NCI-H1092 (cell line): ENCODE results near the gene CADPS2.
"Not testable (repeated sequence)": the region's sequence is repeated elsewhere in the genome, so short reads cannot be mapped to it uniquely, and the experiment has no call there.

ENCODE experiments used
- DNase-seq: peaks from one replicate; lab custom pipeline; 2025; lab: John Stamatoyannopoulos, UW

Gene CADPS2

DNA sequence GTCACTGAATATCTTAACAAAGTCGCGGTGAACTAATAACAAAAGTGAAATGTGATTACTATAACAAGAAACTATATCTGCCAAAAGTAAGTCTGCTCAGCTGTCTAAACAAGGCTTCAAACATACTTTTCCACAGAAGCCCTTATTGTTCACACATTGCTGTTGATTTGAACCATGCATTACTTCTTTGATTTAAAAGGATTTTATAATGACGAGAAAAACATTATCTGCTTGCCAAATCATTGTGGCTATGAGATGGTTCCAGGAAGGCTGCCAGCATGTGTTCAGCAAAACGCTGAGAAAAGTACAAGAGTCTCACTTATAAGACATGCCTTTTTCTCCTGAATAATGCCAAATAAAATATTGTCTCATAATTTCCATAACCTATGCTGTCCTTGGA is 211.8 kb downstream of the CADPS2 start:
- DNase-seq: no peak

DNA sequence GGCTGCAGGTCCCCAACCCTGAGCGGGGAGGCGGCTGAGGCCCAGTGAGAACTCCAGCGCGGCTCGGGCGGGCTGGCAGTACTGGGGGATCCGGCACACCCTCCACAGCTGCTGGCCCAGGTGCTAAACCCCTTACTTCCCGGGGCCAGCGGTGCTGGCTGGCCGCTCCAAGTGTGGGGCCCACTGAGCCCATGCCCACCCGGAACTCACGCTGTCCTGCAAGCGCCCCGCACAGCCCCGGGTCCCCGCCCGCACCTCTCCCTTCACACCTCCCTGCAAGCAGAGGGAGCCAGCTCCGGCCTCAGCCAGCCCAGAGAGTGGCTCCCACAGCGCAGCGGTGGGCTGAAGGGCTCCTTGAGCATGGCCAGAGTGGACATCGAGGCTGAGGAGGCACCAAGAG is 212.3 kb downstream of the CADPS2 start:
- DNase-seq: no peak

DNA sequence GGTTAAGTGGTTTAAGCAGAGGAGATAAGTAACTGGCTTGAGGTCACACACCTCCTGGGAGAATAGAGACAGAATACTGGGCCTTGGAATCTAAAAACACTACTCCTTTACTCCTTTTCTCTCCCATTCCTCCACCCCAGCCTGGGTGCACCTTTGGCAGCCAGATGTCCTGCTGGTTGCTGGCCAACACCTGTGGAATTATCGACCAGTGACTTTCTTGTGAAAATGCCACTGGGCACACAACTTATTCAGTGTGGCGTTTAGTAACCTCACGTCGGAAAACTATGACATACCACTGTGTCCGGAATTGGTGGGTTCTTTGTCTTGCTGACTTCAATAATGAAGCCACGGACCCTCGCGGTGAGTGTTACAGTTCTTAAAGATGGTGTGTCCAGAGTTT is 213.7 kb downstream of the CADPS2 start:
- DNase-seq: no peak

DNA sequence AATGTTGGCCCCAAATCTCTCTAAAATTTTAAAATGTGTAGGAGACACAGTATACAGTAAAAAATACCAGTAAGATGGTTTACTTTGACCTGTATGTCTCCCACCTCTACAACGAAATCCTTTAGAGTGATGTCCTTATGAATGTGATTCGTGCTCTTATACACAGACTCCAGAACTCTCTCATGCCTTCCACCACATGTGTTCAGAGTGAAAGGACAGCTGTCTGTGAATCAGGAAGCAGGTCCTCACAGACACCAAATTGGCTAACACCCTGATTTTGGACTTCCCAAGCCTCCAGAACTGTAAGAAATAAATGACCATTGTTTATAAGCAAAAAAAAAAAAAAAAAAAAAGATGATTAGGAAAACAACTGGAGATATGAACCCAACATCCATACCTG is 222.5 kb downstream of the CADPS2 start:
- no peak for DNase-seq

DNA sequence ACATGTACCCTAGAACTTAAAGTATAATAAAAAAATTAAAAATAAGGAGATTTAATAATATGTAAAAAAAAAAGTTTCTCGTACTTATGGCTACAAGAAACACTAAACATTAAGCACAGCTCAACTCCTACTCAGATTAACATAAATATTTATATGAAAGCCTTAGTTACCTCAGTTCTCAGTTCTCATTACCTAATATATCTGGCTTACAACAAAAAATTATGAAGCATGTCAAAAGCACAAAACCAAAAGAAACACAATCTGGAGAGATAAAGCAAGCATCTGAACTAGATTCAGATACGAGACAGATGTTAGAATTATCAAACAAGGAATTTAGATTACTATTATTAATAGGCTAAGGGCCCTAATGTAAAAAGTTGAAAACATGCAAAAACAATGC is 227.4 kb downstream of the CADPS2 start:
- no peak for DNase-seq

DNA sequence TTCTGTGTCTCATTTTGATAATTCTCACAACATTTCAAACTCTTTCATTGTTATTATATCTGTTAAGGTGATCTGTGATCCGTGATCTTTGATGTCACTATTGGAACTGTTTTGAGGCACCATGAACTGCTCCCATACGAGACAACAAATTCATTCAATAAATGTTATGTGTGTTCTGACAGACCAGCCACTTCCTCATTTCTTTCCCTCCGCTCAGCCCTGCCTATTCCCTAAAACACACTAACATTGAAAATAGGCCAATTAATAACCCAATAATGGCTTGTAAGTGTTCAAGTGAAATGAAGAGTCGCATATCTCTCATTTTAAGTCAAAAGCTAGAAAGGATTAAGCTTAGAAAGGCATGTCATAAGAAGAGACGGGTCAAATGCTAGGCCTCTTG is 232.6 kb downstream of the CADPS2 start:
- DNase-seq: no peak

DNA sequence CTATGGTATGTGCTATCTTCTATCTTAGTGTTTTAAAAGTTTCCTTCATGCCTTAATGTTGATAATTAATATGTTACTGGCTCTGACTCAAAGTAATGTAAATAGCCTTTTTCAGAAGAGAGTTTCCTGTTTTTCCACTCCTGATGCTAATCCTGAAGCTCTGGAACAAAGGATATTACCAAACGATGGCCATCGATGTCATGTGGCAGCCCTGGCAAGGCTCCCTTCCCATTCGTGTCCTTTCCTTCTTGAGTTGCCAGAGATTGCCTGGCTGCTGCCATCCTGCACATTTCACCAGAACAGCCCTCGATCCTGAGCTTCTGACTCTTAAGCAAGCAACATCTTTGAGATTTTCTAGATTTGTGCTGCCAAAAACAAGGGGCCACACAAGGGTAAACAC is 233.4 kb downstream of the CADPS2 start:
- DNase-seq: no peak

DNA sequence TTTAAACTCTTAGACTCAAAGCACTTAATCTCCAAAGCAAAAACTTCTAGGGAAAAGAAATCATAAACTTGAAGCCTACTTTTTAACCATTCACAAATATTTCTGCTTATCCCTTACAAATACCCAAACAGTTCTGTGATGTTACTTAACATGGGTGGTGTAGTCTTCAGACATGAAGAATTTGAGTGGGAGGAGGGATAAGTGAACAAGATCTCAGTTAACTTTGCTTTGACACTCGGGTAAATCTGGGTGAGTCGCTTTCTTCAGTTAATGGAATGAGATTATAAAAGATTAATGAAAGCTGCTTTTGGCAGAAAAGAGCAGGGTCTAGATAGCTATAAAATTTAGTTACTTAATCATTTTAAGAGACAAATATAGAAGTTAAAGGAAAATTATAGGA is 234.8 kb downstream of the CADPS2 start:
- no peak for DNase-seq

DNA sequence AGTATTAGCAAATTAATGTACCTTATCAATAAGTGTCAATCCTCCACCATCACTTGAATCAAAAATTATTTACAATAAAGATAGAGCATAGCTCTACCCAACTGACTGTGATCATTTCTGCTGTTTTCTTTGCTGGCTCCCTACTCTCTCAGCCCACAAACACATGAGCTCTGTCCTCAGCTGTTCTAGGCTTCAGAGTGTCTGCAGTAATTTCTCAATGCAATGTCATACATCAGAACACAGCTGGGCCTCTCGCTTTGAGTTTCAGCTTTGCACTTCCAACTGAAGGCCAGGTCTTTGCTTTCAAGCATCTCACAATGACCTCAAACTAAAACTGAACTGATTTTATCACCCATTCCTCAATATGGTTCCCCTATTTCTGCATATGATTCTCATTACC is 243.0 kb downstream of the CADPS2 start:
- no peak for DNase-seq

DNA sequence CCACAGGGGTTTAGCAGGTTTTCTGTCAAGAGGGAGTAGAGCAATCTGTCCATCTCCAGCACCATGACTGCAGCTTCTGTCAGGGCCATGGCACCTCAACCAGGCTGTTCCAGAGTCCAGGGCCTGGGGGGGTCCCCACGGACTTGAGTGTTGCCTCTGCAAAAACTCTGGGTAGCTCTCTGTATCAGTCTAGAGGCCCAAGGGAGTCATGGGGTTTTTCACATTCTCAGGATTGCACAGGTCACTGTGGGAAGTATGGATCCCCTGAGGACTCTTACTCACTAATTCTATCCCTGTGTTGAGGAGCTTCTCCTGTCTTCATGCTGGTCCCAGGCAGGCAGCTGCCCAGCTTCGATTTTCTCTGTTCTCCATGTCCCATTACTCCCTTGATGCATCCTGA is 247.8 kb downstream of the CADPS2 start:
- DNase-seq: no peak

DNA sequence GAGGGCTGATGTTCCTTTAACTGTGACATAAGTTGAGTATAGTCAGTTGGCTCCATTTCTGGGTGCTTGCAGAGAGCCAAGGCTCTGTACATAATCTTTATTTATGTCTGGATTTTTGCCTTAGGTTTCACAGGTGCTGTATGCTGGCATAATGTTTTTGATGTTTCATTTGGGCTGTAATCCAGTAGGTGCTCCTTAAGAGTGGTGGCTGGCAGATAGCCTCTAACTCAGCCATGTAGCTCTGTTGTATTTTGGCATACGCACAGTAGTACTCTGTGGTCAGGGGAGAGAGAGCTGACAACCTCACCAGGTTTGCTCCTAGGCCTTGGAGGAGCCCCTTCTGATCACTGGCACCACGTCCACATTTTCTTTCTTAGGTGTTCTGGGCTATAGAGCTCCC is 248.5 kb downstream of the CADPS2 start:
- DNase-seq: no peak

DNA sequence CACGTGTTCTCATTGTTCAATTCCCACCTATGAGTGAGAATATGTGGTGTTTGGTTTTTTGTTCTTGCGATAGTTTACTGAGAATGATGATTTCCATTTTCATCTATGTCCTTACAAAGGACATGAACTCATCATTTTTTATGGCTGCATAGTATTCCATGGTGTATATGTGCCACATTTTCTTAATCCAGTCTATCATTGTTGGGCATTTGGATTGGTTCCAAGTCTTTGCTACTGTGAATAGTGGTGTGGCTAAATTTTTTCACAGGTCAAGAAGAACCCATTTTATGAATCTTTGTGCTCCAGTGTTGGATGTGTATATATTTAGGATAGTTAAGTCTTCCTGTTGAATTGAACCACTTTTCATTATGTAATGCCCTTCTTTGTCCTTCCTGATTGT is 250.8 kb downstream of the CADPS2 start:
- not testable (repeated sequence) for DNase-seq

DNA sequence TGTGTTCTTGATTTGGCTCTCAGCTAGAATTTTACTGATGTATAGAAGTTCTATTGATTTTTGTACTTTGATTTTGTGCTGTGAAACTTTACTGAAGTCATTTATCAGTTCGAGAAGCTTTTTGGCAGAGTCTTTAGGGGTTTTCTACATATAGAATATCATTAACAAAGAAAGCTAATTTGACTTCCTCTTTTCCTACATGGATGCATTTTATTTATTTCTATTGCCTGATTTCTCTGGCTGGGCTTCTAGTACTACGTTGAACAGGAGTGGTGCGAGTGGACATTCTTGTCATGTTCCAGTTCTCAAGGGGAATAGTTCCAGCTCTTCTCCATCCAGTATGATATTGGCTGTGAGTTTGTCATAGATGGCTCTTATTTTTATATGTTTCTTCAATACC is 252.8 kb downstream of the CADPS2 start:
- DNase-seq: no peak

DNA sequence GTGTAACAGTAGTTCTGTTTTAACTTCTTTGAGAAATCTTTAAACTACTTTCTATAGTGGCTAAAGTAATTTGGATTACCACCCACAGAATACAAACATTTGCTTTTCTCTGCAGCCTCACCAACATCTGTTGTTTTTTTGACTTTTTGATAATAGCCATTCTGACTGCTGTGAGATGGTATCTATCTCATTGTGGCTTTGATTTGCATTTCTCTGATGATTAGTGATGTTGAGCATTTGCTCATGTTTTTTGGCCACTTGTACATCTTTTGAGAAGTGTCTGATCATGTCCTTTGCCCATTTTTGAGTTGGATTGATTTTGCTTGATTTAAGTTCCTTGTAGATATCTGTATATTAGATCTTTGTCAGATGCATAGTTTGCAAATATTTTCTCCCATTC is 254.0 kb downstream of the CADPS2 start:
- DNase-seq: no peak

DNA sequence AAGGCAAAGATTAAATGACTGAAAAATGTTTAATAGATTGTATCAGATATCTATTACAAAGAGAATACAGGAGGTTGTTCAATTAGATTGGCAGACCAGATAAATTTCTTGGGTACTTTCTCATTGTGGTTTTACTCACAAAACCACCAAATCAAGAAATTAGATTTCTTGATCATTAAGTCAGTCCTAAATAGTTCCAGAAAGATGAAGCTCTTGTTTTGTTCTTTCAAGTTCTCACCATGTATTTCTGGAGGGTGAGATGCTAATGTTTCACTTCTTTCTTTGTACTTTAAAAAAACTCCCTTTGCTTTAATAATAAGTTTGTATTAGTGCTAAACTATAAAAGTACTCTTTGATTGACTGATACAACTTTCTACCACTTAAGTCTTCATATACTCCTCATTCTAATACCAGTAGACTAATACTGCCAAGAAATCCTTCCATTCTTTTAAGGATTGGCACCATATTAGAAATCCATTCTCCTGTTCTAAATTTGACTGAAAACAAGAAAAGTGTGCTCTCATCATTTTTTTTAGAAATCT is 256.8 kb downstream of the CADPS2 start:
- no peak for DNase-seq

DNA sequence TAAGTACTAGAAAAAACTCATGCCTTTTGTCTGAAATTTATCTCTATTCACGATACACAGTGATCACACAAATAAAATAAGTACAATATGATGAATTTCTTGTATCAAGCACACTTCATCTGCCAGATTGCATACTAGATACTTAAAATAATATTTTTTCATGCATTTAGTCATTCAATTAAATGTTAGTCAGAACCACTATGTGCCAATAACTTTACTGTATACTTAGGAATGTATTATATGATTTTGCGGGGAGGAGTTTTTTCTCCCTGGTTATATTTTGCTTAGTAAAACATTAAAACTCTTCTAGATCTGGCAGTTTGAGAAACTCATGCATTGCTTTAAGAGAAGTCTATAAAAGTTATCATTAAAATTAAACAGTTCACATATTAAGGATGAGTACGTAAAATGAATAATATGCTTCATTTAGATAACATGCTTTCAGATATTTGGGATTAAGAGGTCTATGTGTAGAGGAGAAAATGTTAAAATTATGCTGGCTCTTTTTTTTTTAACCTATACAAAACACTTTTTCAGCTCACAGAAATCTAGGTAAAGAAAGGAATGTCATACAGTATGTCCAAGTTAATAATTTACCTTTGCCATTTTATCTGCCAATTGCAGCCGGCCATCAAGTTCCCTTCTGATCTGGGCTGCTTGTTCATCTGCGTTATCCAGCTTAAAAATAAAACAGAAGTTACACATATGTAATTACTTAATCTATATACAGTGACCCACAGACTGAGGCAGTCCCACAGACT is 257.4 kb downstream of the CADPS2 start:
- no peak for DNase-seq

DNA sequence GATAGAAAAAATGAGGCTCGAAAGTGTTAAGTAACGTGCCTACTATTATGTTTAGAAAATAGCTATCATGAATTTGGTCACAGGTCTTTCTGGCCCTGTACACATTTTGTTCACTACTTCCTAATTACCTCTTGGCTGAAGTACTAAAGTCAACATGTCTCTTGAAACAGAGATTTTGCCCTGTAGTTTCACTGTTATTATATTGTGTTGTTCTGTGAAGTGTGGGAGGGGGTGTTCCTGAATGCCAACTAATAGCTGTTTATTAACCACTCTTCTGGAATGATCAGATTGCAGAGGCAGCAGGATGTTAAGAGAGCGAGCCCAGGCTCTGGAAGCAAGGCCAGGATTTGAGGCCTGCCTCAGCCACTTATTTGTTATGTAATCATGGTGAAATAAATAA is 259.5 kb downstream of the CADPS2 start:
- no peak for DNase-seq

DNA sequence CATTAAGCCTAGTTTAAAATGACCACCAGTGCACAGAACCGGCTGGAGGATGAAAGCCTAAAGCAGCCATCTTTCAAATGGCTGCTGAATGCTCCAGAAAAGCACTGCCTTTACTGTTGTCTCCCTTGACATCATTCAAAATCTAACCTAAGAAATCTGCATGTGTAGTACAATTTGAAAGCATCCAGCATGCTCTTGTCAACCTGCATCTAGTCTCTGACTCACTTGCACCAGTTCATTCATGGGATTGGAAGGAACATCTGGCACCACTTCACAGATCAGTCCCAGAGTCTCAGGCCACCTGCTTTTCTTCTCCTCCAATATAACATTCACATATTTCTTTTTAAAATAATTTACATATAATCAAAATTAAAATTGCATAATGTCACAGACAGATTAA is 263.6 kb downstream of the CADPS2 start:
- no peak for DNase-seq

DNA sequence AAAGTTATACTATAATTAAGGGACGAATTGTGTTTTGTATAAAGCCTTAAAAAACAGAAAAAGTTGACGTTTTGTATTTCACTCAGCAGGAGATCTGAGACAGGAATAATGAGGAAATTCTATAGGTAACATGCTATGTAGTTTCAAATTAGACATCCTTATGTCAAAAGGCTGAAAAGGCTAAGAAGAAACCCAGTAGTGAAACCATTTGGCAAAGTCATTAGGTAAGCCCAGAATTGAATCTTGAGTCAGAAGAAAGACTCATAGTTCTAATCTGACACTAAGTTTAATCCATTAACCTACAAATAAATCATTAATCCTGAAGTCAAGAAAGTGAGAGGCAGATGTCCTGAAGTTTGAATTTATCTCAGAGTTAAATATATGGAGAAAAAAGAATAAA is 266.6 kb downstream of the CADPS2 start:
- DNase-seq: no peak

DNA sequence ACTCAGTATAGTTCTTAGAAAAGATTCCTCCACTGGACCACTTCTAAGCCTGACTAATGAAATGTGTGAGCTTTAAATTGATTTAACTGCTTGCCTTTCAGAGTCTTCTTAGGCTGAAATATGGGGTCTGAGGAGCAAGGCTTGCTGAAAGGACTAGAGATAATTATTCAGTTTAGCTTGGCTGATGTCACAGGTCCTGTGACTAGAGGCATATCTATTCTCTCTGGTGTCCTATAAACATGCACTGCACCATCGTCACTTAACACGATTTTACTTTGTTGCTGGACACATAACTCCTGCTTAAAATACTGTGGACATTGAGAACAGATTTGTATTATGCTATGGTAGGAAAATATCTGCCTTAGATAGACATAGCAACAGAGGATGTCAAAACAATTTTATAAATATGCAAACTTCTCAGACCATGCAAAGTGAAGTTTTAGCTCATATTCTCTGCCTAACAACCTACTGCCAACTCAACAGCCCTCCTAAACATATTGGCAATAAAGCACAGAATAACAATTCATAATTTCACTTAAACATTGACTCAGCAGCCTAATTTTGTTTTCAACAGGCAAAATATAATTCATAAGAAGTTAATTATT is 267.6 kb downstream of the CADPS2 start:
- no peak for DNase-seq

DNA sequence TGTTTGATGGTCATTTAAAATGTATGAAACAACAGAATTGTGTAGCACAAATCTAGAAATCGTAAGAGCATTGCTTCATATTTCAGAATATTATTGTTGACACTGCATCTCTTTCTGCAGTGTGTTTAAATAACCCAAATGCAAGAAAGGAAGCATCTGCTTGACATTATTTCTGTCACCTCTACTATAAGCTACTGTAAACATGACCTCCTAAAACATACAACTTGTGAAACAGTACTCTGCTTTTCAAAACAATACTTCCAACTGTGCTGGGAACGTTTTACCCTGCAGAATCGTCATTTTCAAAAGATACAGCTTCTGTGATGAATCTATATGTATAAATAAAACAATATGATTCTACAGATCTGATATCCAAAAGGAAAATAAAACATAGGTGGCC is 269.3 kb downstream of the CADPS2 start:
- no peak for DNase-seq

DNA sequence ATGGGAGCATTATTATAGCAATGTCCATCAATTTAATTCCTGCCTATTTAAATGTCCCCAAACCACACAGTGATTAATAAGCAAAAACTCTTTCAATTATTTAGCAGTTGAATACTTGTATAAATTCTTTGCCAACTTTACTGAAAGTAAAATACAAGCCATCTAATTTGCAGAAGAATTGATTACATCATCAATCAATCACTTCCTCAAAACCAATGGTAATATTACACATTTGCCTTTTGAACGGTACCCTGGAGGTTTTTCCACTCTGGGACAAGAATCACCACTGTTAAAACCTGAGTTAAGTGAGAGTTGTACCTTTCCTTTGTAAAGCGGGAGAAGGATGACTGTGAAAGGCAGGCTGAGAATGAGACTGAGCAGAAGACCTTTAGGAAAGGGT is 280.3 kb downstream of the CADPS2 start:
- no peak for DNase-seq

DNA sequence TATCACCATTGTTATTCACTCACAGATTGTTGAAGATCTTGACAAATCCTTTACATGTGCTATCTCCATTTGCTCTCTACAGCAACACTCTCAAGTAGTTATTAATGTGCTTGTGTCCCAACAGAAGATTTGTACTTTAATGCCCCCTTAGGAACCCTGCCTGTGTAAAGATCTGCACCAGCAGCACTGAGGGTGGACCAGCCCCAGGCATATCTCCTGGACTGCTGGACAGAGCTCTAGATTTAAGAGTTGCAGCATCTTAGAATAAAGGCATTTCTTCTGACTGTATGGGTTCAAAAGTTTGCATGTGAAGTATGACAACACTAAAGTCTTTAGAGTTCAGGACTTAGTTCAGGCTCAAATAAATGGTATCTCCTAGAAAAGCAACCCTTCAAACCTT is 282.0 kb downstream of the CADPS2 start:
- DNase-seq: no peak

DNA sequence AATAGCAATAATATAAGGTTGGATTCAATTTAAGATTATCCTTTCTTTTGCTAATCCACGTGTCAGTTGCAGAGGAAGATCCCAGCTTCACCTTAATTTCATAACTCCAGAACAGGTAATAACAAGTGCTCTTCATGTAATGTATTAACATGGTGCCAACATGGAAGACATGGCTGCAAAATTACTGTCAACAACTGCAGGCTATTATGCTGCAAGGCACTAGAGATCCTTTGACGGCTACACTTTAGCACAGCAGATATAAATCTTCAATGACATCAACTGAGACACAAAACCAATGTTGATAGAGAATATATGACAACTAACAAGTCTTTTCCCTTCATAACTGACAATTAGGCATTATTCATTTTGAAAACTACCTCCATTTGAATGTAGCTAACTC is 283.5 kb downstream of the CADPS2 start:
- no peak for DNase-seq
